NCI-H146 treated with DMSO at 0.1 percent for 48 hours (cell line): ENCODE results near the gene PANX1.

Source experiments
- DNase-seq: peaks from one replicate; lab custom pipeline; 2025; ENCODE audit not compliant: unreplicated experiment; lab: John Stamatoyannopoulos, UW

PANX1 gene

DNA sequence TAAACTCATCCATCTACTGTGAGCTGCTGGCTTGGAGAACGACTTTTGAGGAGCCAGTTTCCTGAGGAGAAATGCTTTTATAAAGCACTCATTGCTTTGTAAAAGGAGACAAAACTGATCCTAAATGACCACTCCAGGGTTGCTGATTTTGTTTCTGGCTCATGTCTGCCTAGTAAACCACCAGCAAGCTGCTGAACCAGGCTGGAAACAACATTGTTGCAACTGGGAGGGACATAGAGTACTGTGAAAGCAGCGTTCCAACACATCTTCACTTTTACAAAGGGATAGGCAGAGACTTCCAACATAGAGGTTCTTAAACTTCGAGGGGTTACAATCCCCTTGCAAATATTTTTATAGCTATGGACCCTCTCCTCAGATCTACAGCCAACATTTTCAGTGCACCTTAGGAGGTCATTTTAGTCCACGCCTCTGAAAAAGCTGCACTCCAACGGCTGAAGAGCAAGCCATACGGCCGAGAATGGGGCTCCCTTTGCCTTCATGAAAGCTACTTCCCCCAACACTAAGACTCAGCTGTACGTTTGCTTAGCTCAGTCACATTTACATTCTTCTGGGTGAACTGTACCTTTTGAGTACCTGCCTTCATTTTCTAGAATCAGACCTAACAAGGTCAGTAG, 54.7 kb downstream of the PANX1 start:
- DNase-seq: no peak

DNA sequence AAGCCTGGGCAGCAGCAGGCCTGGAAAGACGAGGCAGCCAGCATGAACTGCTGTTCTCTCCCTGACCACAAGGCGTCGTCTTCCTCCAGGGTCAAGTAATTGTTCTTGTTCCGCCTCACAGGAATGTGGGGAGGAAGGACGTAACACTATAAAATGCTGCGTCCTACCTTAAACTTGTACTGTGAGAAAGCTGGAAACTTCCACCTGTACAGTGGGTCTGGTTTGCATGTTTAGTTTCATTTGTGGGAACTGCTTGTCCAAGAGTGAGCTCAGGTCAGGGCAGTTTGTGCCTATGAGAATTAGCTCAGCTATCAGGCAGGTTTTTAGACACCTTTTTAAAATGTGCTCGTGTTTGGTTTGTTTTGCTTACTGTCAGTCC, 55.2 kb downstream of the PANX1 start:
- DNase-seq: no peak

GRCh38 chr11:94184362-94184761, 55.7 kb downstream of the PANX1 start:
- DNase-seq: no peak

DNA sequence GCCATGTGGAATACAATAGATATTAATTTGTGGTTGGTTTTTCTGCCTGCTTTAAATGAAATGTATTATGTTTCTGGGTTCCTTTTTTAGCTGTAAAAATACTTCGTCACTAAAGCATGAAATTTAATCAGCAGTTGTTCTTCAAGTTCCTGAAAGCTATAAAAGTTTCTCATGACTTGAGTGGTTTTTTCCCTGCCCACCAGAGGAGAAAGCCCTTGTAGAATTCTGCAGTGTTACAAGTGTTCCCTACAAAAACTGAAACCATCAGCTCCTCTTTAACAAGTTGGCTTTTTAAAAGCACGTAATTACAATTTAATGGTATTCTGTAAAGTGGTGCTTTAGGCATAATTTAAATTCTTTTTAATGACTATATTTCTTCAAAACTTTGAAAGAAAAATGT, 56.2 kb downstream of the PANX1 start:
- DNase-seq: no peak

- DNase-seq: no peak
Measured at GRCh38 chr11:94185416-94186084, 56.9 kb downstream of the PANX1 start.

- DNase-seq: no peak
Measured at GRCh38 chr11:94186342-94187203, 57.9 kb downstream of the PANX1 start.

- DNase-seq: no peak
Measured at GRCh38 chr11:94193288-94193687, 64.6 kb downstream of the PANX1 start.

DNA sequence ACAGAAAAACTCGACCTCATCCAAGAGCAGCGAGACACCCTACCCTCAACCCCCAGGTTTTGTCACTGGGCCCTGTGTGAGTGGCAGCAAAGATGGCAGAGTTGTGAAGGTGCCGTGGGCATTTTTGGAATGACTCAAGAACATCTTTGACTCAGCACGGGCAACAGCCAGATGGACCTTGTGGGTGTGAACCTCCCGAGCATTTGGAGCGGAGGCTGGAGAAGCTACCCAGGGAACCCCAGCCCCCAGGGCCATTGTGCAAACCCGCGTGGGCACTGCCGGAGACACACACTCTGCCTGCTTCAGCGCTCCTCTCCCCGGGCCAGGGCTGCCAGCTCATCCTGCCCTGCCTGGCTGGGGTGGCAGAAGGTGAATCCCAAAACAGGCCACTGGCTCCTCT, 66.1 kb downstream of the PANX1 start:
- DNase-seq: no peak

- no peak for DNase-seq
Measured at GRCh38 chr11:94196363-94196762, 67.7 kb downstream of the PANX1 start.

DNA sequence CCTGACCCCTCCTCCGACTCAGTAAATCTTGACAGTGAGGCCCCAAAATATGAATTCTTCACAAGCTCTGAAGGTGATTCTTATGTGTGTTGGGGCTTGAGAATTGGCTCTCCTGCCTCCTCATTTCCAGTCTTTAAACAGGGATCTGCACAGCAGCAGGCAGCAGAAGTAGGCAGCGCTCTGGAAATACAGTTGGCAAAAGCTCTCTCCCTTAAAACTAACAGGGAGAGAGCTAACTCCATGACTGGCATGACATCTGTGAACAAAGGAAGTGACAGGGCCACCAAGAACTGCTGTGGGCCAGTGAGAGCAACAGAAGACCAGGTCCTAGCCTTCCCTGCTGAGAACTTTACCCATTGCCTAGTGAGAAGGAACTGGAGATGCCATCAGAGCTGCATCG, 70.1 kb downstream of the PANX1 start:
- no peak for DNase-seq

GRCh38 chr11:94199136-94200130, 70.8 kb downstream of the PANX1 start:
- DNase-seq: no peak

DNA sequence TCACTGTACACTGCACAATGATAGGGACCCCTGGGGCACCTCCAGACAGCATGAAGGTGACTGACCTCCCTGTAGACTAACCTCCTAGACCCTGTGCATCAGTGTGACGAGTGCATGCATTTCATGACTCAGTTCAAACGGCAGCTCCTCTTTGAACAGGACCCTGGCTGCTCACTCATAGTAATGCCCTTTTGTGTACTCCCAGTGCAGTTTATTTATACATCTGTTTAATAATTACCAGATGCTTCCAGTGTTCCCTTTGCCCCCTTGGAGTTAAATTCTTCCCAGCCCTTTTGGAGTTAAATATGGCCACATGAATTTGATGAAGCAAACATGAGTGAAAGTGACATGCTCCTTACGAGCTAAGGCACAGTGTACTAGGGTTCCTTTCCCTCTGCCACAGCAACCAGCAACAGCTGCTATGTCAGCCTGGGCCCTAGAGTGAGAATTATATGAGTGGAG, 72.4 kb downstream of the PANX1 start:
- no peak for DNase-seq

DNA sequence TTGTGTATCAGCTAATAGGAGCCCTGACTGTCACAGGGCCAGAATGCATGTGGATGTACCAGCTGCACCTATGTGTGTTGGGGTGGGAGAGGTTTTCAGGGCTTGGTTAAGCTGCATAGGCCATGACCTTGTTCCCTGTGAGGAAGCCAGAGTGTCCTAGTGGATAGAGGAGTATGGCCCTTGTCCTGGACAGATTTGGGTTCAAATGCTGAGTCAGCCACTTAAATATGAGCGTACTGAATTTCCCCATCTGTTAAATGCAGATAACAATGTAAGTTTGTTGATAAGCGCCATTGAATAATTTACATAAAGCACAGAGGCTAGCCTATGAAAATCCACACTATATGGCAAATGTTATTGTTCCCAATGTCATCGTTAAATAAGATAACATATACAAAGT, 74.4 kb downstream of the PANX1 start:
- no peak for DNase-seq

GRCh38 chr11:94211261-94211830, 82.7 kb downstream of the PANX1 start:
- no peak for DNase-seq

GRCh38 chr11:94212898-94213297, 84.3 kb downstream of the PANX1 start:
- DNase-seq: no peak

GRCh38 chr11:94217705-94218104, 89.1 kb downstream of the PANX1 start:
- no peak for DNase-seq

DNA sequence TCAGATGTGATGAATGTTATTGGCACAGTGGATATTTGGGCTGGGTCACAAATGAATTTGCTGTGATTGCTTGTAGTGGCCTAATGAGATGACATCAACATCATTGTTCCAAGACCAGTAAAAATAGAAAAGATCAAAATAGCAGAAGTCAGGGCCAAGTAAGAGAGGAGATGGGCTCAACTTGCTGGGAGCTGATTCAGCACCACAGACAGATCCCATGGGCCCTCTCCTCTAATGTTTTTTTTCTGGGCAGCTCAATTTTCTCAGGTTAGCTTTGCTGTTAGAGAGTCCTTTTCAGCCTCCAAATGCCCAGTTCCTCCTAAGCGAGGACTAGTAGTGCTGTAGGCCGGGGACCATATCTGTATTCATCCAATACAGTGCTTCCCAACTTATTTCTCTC, 89.7 kb downstream of the PANX1 start:
- DNase-seq: no peak

DNA sequence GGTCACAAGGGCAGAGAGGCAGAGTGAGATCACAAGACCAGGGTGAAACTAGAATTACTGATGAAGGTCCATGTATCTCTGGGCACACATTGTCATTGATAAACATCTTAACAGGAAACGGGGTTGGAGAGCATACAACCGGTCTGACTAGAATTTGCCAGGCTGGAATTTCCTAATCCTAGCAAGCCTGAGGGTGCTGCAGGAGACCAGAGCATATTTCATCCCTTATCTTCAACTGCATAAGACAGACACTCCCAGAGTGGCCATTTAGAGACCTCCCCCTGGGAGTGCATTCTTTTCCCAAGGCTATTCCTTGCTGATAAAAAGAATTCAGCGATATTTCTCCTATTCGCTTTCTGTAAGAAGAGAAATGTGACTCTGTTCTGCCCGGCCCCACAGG, 91.1 kb downstream of the PANX1 start:
- no peak for DNase-seq

- DNase-seq: no peak
Measured at GRCh38 chr11:94224078-94224477, 95.4 kb downstream of the PANX1 start.
